ENCODE data around the gene GET4. TPM values are rescaled to one million over a fixed set of nuclear protein-coding genes. Genes with fewer than 3 reads are reported as not detected.

GET4 gene
- total RNA-seq, 6 experiments from 2014 or later: 15.6 to 38.3 (median 28.3) TPM

- no peaks in the 10 kb centered on the region for H3K4me1 ChIP-seq
- H3K4me3 ChIP-seq: no peak overlapping the region
- no peaks in the 10 kb centered on the region for H3K27me3 ChIP-seq
- H3K36me3 ChIP-seq: no peaks in the 10 kb centered on the region
- no peaks in the 10 kb centered on the region for H3K9me3 ChIP-seq
- peak in 2 of 3 donors; percentile 12 to 39 for DNase-seq
- no peak for ATAC-seq
- intact Hi-C loops (cut with DNase I): no loop called here
- H3K27ac ChIP-seq: no peak overlapping the region
- 100% methylated on average over 3 of the region's 15 CpGs for WGBS (ENCODE audit: insufficient coverage, low coverage, low lambda C conversion rate, missing lambda C conversion rate)
- TF ChIP-seq POLR2A (IDR thresholded peaks at IDR 0.05) (no peak), CTCF (IDR thresholded peaks at IDR 0.05) (no peak)
These were observed 44.7 kb downstream of the GET4 start for GRCh38 chr7:921071-921461.

- Histone ChIP-seq H3K27ac (no peak overlapping the region), H3K4me3 (no peak overlapping the region), H3K36me3 (no peaks in the 10 kb centered on the region), H3K4me1 (no peaks in the 10 kb centered on the region), H3K27me3 (no peaks in the 10 kb centered on the region), H3K9me3 (no peaks in the 10 kb centered on the region)
- 86% methylated on average over 10 of the region's 36 CpGs for WGBS (ENCODE audit: insufficient coverage, low coverage, low lambda C conversion rate, missing lambda C conversion rate)
- TF ChIP-seq POLR2A (IDR thresholded peaks at IDR 0.05): no peak
- no peak for TF ChIP-seq CTCF (IDR thresholded peaks at IDR 0.05)
- intact Hi-C loops (cut with DNase I): no loop called here
- ATAC-seq: no peak
- peak; percentile 18 to 45 (median 41) for DNase-seq
These were observed 45.4 kb downstream of the GET4 start for GRCh38 chr7:921581-922333.

GRCh38 chr7:922334-923107 is 46.2 kb downstream of the GET4 start:
- no peaks in the 10 kb centered on the region for H3K36me3 ChIP-seq

More at GRCh38 chr7:922334-923107, 46.2 kb downstream of the GET4 start:
- no peaks in the 10 kb centered on the region for H3K27me3 ChIP-seq
- DNase-seq (peak in 2 of 3 donors; percentile 23 to 51), ATAC-seq (no peak)
- intact Hi-C loops (cut with DNase I): no loop called here
- WGBS (ENCODE audit: insufficient coverage, low coverage, low lambda C conversion rate, missing lambda C conversion rate): 29% methylated on average over 10 of the region's 29 CpGs
- H3K4me1 ChIP-seq: no peaks in the 10 kb centered on the region
- no peaks in the 10 kb centered on the region for H3K9me3 ChIP-seq
- TF ChIP-seq POLR2A (IDR thresholded peaks at IDR 0.05): no peak
- no peak for TF ChIP-seq CTCF (IDR thresholded peaks at IDR 0.05)
- no peak overlapping the region for H3K27ac ChIP-seq
- no peak overlapping the region for H3K4me3 ChIP-seq

Measured in right lobe of liver (tissue), 6 donors.